Activated CD8-positive, alpha-beta T cell treated with anti-CD3 and anti-CD28 coated beads for 36 hours (primary cell): ENCODE data around the gene MRPL51. TPM values are rescaled to one million over a fixed set of nuclear protein-coding genes. Genes with fewer than 3 reads are reported as not detected.

Experiments used
- ATAC-seq: fragments of 200-7000 bp; cut with Tn5 transposase; one replicate; pipeline ENCODE4 v1.10.0; 2021; ENCODE audit warnings: mild to moderate bottlenecking, moderate library complexity
- CTCF ChIA-PET: fragments of 350-600 bp; sonication (Branson Sonifier 250); formaldehyde crosslinking; loops from one replicate; lab custom pipeline; 2021; ENCODE audit warnings: antibody characterized with exemption; lab: Charles Lee
- POLR2A ChIA-PET: fragments of 350-600 bp; sonication (Branson Sonifier 250); formaldehyde crosslinking; loops from one replicate; lab custom pipeline; 2021; ENCODE audit warnings: antibody characterized with exemption; lab: Charles Lee
- DNase-seq: peaks from one replicate; pipeline ENCODE4 v3.0.0-alpha.2; 2020
- H3K27ac Mint-ChIP-seq: one replicate; pipeline ENCODE4 v1.8.0; 2021; ENCODE audit warnings: mild to moderate bottlenecking, mixed read lengths
- H3K27me3 Mint-ChIP-seq: one replicate; pipeline ENCODE4 v1.8.0; 2021; ENCODE audit warnings: mixed read lengths
- H3K36me3 Mint-ChIP-seq: one replicate; pipeline ENCODE4 v1.8.0; 2021; ENCODE audit warnings: low read depth, mixed read lengths
- H3K4me1 Mint-ChIP-seq: one replicate; pipeline ENCODE4 v1.8.0; 2021; ENCODE audit warnings: low read depth, mixed read lengths
- H3K4me3 Mint-ChIP-seq: one replicate; pipeline ENCODE4 v1.8.0; 2021; ENCODE audit warnings: mild to moderate bottlenecking, moderate library complexity, mixed read lengths
- H3K9me3 Mint-ChIP-seq: one replicate; pipeline ENCODE4 v1.8.0; 2021; ENCODE audit warnings: mixed read lengths
- intact Hi-C: fragments of 100-400 bp; cut with micrococcal nuclease; formaldehyde crosslinking; loops from one replicate; pipeline ENCODE4 v1.10.0; 2022
- total RNA-seq, 2 experiments: library from RNA; stranded (reverse); gene quantifications; one replicate each; pipeline ENCODE4 v1.2.3, GENCODE V29; 2021
- TF ChIP-seq, protein P1 (sequence below): fragments of 200-600 bp; IDR thresholded peaks from one replicate; pipeline ENCODE4 v1.8.0; 2022; ENCODE audit warnings: antibody characterized with exemption, mild to moderate bottlenecking

The MRPL51 gene
- total RNA-seq, 2 experiments from 2014 or later, result 230 to 254 TPM

DNA sequence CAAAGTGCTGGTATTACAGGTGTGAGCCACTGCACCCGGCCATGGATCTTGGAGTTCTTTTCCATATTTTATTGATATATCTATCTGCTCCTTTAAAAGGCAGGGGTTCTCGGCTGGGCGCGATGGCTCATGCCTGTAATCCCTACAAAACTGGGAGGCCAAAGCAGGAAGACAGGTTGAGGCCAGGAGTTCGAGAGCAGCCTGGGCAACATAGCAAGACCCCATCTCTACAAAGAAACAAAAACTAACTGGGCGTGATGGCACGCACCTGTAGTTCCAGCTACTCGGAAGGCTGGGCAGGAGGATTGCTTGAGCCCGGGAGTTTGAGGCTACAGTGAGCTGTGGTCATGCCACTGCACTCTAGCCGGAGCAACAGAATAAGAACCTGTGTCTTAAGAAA is 29.1 kb upstream of the MRPL51 start:
- intact Hi-C loops, result no loop called here
- TF ChIP-seq, protein P1, sequence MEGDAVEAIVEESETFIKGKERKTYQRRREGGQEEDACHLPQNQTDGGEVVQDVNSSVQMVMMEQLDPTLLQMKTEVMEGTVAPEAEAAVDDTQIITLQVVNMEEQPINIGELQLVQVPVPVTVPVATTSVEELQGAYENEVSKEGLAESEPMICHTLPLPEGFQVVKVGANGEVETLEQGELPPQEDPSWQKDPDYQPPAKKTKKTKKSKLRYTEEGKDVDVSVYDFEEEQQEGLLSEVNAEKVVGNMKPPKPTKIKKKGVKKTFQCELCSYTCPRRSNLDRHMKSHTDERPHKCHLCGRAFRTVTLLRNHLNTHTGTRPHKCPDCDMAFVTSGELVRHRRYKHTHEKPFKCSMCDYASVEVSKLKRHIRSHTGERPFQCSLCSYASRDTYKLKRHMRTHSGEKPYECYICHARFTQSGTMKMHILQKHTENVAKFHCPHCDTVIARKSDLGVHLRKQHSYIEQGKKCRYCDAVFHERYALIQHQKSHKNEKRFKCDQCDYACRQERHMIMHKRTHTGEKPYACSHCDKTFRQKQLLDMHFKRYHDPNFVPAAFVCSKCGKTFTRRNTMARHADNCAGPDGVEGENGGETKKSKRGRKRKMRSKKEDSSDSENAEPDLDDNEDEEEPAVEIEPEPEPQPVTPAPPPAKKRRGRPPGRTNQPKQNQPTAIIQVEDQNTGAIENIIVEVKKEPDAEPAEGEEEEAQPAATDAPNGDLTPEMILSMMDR, result no peak
- ATAC-seq, result no peak
- H3K9me3 Mint-ChIP-seq, result no peaks in the 10 kb centered on the region
- H3K4me3 Mint-ChIP-seq, result no peak overlapping the region
- H3K4me1 Mint-ChIP-seq, result no peaks in the 10 kb centered on the region
- H3K36me3 Mint-ChIP-seq, result peaks cover 71% of the 10 kb centered on the region
- CTCF ChIA-PET, result no interaction called here
- POLR2A ChIA-PET, result interaction anchor here (0.6 to 4.1 kb wide), 5 partner anchors 10 to 1439 kb away, joined by 3 to 13 read pairs (median 3); partner anchors contain the start of gene GAPDH
- DNase-seq, result no peak
- H3K27ac Mint-ChIP-seq, result no peak overlapping the region
- no peaks in the 10 kb centered on the region for H3K27me3 Mint-ChIP-seq

DNA sequence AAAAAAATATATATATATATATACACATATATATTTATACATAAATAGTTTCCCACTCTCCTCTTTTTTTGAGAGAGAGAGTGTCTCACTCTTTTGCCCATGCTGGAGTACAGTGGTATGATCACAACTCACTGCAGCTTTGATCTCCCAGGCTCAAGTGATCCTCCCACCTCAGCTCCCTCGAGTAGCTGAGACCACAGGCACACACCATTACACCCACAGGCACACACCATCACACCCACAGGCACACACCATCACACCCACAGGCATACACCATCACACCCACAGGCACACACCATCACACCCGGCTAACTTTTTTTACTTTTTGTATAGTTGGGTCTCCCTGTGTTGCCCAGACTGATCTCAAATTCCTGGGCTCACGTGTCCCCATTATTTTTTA is 27.1 kb upstream of the MRPL51 start:
- DNase-seq (no peak), ATAC-seq (no peak)
- peaks cover 66% of the 10 kb centered on the region for H3K36me3 Mint-ChIP-seq
- CTCF ChIA-PET, result no interaction called here
- TF ChIP-seq, protein P1, result no peak
- no peaks in the 10 kb centered on the region for H3K9me3 Mint-ChIP-seq
- POLR2A ChIA-PET, result interaction anchor here (1.1 to 4.1 kb wide), 3 partner anchors 8 to 19 kb away, joined by 3 to 13 read pairs (median 4); no protein-coding TSS in a partner anchor
- no peaks in the 10 kb centered on the region for H3K4me1 Mint-ChIP-seq
- peak overlapping the region; percentile 10 for H3K27ac Mint-ChIP-seq
- H3K27me3 Mint-ChIP-seq, result no peaks in the 10 kb centered on the region
- no peak overlapping the region for H3K4me3 Mint-ChIP-seq
- intact Hi-C loops, result no loop called here

DNA sequence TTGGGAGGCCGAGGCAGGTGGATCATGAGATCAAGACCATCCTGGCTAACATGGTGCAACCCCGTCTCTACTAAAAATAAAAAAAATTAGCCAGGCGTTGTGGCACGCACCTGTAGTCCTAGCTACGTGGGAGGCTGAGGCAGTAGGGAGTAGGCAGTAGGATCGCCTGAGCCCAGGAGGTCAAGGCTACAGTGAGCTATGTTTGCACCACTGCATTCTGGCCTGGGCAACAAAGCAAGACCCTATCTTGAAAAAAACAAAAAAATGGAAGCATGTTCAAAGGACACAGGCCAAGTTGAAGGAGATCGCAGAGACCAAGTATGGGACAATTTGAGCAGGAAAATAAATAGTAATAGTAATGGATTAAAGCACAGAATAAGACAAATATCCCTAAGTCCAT is 15.0 kb upstream of the MRPL51 start:
- H3K27ac Mint-ChIP-seq, result no peak overlapping the region

DNA sequence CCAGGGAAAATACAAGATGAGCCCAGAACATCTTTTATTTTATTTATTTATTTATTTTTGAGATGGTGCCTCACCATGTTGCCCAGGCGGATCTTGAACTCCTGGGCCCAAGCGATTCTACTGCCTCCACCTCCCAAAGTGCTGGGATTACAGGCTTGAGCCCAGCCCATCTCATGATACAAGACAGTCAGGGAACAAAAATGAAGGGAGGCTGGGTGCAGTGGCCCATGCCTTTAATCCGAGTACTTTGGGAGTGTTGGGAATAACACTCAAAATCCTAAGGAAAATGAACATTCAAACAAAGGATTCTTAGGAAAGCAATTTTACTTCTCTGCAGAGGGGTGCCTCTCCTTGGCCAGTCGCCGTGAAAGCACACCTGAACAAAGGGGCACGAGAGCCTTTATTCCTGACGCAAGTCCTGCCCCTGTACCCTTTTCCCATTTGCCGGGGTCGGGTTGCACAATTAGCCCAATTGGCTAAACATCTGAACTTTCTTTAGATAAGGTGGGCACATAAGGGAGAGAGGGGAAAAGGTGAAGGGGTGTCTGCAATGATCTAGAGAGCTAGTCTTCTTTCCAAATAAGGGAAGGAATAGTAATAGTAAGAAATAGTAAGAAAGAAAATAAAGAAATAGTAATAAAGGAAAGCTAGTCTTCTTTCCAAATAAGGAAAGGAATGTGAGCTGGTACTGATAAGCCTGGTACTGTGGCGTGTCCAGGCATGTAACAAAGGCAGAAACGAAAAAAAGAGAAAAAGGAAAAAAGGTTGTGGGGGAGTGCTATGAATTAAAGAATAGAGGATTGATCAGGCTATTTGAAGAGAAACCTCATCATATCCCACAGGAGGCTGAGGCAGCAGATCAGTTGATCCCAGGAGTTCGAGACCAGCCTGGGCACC is 14.3 kb upstream of the MRPL51 start:
- no peak for DNase-seq
- POLR2A ChIA-PET, result interaction anchor here (0.9 kb wide), 1 partner anchor 9 kb away, joined by 3 read pairs; no protein-coding TSS in a partner anchor

More for the DNA sequence above, 15.0 kb upstream of the MRPL51 start:
- peaks cover 49% of the 10 kb centered on the region for H3K36me3 Mint-ChIP-seq
- no peaks in the 10 kb centered on the region for H3K27me3 Mint-ChIP-seq
- ChIA-PET CTCF (interaction anchor here (0.9 to 1.6 kb wide), 2 partner anchors 47 to 84 kb away, joined by 3 to 4 read pairs; no protein-coding TSS in a partner anchor), POLR2A (no interaction called here)
- ATAC-seq, result no peak
- H3K9me3 Mint-ChIP-seq, result no peaks in the 10 kb centered on the region
- TF ChIP-seq, protein P1, result no peak
- intact Hi-C loops, result no loop called here
- H3K4me1 Mint-ChIP-seq, result peaks cover 11% of the 10 kb centered on the region
- H3K4me3 Mint-ChIP-seq, result no peak overlapping the region
- DNase-seq, result no peak

More for the DNA sequence above, 14.3 kb upstream of the MRPL51 start:
- no peak for ATAC-seq
- intact Hi-C loops, result no loop called here
- H3K4me3 Mint-ChIP-seq, result no peak overlapping the region
- TF ChIP-seq, protein P1, result no peak
- CTCF ChIA-PET, result interaction anchor here (0.9 to 1.6 kb wide), 2 partner anchors 46 to 84 kb away, joined by 3 to 4 read pairs; no protein-coding TSS in a partner anchor
- H3K27ac Mint-ChIP-seq, result no peak overlapping the region
- peaks cover 41% of the 10 kb centered on the region for H3K36me3 Mint-ChIP-seq
- H3K9me3 Mint-ChIP-seq, result no peaks in the 10 kb centered on the region
- H3K27me3 Mint-ChIP-seq, result no peaks in the 10 kb centered on the region
- peaks cover 11% of the 10 kb centered on the region for H3K4me1 Mint-ChIP-seq
